COLO829 (cell line): Measurements from ENCODE around the gene FOXI3.
"Not testable (repeated sequence)": the region's sequence is repeated elsewhere in the genome, so short reads cannot be mapped to it uniquely, and the experiment has no call there.

Experiments used
- DNase-seq: peaks from one replicate; pipeline ENCODE4 v3.0.0; 2012; ENCODE audit warnings: low spot score

The FOXI3 gene

GRCh38 chr2:88442061-88442460 is 10.4 kb downstream of the FOXI3 start:
- DNase-seq: no peak

- no peak for DNase-seq
Observed at GRCh38 chr2:88437010-88437409, 15.5 kb downstream of the FOXI3 start.

- DNase-seq: no peak
Observed at GRCh38 chr2:88429929-88430328, 22.6 kb downstream of the FOXI3 start.

- DNase-seq: no peak
Observed at GRCh38 chr2:88423733-88424132, 28.8 kb downstream of the FOXI3 start.

GRCh38 chr2:88419051-88419450 is 33.4 kb downstream of the FOXI3 start:
- not testable (repeated sequence) for DNase-seq

- no peak for DNase-seq
Observed at GRCh38 chr2:88416016-88416663, 36.4 kb downstream of the FOXI3 start.

- not testable (repeated sequence) for DNase-seq
Observed at GRCh38 chr2:88408870-88409269, 43.6 kb downstream of the FOXI3 start.

GRCh38 chr2:88400037-88400767 is 52.3 kb downstream of the FOXI3 start:
- DNase-seq: no peak

GRCh38 chr2:88398180-88398579 is 54.3 kb downstream of the FOXI3 start:
- no peak for DNase-seq
